CD4-positive, alpha-beta T cell treated with Interleukin-6 for 4 hours (primary cell): ENCODE results near the gene CTIF.

Experiments used
- DNase-seq: peaks from one replicate; pipeline ENCODE4 v3.0.0-alpha.2; 2020; ENCODE audit warnings: mixed read lengths

The CTIF gene

DNA sequence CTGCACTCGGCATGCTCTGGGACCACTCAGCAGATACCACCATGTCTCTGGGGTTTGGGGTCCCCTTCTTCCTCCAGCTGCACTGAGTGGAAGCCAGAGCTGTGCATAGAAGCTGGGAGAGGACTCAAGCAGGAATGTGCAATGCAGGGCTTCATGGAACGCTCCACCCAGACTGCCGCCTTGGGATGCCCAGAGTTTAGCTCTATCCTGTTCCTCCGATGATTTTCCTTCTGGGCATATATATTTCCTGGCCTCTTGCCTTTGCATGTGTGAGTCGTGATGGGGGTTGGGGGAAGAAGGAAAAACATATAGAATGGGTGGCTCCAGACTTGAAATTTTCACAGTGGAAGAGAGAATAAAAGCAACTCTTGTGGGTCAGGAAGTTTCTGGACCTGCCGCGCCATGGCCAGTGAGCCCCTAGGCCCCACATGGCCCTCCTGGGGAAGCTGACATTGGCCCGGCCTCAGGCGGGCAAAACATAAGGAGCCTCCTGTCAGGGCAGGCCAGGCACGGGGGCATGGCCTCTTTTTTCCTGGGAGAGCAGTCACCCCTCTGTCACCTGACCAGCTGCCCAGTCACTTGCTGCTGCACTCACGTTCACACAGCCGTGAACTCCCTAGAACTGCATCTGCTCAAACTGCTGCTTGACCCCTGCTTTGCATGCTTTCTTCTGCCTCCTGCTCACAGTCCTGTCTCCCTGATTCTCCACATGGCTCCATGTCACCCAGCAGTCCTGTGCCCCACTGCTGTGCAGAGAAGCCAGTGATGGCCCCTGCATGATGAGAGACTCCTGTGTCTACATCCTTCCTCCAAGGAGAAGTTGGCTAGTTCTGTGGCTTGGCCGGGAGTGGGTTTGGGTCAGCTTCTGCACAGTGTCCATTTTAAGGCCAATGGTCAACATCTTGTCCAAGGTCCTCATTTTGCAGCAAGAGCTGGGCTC lies 197.8 kb downstream of the CTIF start:
- no peak for DNase-seq

DNA sequence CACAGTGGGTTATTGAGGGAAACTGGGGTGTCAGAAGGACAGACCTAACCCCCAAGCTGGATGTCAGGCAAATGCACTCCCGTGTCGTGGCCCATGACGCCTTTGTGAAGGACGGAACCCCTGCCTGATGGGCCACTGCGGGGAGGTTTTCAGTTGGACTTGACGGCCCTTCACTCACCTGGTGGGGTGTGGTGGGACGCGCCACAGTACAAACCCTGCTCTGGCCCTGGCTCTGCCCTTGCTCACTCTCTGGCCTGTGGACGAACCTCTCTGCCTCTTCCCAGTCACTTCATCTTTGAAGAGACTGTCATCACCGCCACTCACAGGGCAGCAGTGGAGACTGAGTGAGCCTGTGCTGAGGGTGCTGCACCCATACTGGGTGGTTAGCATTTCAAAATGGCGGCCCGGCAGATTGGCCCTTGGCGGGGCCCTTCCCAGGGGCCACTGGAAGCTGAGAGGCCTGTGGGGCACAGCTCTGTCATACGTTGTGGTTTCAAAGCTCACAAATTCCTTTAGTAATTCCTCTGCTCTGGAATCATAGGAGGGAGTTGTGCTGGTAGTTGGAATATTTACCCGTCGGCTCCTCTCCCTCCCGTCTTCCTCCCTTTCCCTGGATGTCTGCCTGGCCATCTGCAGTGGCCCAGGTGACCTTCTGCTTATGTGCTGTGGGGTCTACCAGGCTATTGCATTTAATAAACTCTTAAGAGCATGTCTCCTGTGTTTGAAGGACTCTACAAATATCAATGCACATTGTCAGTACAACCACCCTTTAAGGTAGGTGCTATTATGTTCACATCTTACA lies 200.6 kb downstream of the CTIF start:
- DNase-seq: no peak

DNA sequence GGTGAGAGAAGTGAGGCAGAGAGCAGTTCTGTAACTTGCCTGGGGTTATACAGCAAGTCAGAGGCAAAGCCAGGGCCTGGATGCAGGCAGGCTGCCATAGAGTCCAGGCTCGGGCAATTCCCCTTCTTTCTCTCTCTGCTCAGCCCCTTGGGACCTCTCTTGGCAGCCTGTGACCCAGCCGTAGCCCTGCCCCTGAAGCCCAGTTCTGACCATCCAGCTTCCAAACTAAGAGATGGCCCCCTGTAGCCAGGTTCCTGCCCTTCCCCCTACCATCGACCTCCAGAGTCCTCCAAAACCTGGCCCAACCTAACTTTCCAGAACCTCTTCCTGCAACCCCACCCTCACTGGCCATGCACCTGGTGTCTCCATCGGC lies 201.2 kb downstream of the CTIF start:
- DNase-seq: no peak

DNA sequence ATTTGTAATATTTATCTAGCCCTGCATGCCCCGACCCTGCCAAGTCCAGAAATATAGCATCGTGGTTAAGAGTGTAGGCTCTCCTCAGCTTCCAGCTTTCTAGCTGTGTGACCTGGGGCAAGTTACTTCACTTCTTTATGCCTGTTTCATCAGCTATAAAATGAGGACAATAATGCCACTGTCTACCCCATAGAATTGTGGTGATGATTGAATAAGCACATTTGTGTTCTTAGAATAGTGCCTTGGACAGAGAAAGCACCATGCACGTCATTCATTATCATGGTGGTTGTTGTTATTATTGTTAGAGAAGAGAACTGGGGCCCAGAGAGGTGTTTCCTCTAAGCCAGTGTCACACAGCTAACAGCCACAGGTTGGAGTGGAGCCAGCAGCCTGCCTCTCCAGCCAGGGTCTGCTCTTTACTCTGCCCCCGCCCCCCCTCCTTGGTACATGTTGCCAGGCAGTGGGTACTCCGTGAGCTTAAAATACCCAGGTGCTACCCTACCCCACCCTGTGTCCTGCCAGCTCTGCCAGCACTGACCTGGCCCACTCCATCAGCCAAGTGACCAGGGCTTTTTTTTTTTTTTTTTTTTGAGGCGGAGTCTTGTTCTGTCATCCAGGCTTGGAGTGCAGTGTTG lies 202.1 kb downstream of the CTIF start:
- DNase-seq: no peak

DNA sequence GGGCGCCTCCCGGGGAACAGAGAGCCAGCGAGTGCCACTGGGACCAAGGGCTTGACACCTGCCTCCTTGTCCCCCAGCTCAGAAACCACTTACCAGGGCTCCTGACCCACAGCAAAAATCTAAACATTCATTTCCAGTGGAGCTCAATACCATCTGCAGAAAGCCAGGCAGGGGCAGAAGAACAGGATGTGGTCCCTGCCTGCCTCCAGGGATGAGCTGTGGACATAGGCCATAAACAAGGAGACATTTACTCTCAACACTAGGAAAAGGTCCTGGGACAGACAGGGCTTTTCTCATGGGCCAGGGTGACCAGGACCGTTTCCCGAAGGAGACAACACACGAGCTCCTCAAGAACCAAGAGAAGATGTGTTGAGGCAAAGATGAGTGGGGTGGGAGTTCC lies 203.0 kb downstream of the CTIF start:
- DNase-seq: no peak

DNA sequence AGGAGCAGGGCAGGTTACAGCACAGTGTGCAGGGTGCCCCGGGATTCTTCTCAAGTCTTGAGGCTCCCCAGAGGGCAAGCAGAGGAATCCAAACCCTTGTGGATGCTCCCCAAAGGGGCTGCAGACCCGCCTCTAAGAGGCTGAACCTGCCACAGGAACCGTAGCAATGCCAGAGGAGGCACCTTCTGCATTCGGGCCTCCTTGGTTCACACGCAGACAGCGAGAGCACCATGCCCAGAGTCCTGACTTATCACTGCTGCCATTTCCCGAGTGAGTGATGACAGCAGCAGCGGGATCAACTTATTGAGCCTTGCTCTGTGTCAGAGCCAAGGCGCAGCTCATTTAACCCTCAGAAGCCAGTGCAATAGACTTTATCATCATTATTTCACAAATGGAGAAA lies 203.5 kb downstream of the CTIF start:
- no peak for DNase-seq

DNA sequence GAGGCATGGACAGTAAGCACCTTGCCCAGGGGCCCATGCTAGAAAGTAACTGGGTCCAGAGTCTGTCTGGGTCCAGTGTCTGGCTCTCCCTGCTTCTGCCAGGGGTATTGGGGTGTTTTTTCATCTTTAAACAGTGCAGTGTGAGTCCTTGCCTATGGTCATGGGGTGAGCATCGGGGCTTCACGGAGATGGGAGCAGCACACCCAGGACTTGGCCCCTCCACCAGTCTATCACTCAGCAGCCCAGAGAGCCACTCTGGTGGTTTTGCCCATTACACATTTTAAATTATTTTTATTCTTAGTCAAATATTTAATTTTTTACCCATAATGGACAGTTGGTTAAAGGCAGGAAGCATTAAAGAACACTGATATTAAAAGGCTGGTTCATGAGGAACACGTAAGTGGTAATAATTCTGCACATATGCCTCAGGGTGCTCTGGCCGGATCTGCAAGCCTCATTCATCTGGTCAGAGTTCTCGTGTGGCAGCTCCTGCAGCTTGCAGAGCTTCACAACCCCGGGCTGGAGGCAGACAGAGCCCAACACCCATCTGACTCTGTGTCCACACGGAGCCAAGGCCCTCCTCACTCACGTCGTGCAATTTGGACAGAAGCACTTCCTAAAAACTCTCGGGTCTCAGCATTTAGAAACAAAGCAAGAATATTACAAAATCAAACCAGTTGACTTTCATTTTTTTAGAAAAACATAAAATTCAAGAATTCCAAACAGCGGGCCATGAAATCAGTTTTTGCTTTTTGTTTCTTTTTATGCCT lies 204.1 kb downstream of the CTIF start:
- no peak for DNase-seq

DNA sequence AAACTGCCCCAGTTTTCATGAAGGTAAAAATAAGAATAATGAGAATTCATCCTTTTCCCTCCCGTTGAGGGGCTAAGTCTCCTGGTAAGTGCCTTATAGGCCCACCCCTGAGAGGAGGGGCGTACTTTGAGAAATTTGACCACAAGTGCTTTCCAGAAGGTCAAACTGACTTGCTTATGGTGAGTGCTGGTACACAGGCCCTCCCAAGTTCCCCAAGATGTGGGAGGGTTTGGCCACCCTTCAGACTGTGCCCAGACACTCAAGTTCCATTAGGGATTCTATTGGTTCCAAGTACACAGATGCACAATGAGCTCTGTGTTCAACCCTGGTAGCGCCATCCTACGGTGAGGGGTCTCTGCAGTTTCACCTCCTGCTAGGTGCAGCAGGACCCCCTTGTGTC lies 205.1 kb downstream of the CTIF start:
- DNase-seq: no peak

DNA sequence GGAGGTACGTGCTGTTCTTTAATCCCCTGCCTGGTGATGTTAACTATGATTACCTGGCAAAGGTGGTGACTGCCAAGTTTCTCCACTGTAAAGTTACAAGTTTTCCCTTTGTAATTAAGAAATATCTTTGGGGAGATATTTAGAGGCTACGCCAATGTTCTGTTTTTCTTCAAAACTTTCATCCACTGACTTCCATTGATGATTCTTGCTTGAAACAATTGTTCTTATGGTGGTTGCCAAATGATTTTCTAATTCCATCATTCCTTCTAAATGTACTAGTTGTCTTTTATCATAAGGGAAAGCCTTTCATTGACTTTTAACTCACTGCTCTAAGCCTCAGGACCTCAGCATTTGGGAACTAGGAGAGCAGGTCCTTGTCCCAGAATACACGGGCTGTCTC lies 206.5 kb downstream of the CTIF start:
- no peak for DNase-seq

DNA sequence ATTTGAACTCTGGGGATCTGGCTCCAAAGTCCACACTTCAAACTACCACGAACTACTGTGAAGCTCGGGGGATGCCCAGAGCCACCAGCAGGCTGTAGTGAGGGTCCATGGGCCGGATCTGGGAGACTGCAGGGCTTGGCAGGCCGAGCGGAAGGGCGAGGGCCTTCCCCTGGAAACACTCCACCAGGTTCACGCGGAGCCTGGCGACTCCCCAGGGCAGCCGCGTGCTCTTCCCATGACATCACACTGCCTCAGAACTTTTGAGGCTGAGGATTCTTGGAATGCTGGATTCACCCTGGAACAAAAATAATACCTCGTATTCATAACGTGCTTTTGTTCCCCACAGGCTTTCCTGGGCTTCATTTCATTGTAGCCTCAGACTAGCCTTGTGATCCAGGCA lies 210.9 kb downstream of the CTIF start:
- no peak for DNase-seq

DNA sequence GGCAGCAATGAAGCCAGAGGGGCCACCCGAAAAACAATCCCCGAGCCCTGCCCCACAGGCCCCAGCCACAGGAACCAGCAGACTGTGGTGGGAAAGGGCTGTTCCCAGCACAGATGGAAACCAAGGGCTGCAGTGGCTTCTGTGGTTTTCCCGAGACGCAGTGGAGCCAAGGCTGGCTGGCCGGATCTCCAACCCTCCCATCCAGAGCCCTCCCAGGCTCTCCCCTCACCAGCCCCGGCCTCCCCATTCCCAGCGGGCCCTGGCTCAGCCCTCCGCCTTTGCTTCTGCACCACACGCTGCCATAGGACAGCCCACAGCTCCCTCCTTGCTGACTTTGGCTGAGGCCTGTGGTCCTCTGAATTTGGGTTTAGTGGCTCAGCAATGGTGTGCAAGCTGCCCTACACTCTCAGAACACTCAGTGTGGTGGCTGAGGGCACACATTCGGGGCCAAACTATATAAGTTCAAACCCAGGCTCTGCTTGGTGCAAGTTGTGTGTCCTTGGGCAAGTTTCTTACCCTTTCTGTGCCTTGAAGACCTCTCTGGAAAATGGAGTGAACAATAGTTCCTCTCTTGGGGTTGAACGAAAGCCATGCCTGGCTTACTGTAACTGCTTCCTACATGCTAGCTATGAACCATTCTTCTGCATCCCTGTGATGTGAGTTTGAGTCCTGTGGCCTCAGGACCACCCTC lies 211.8 kb downstream of the CTIF start:
- no peak for DNase-seq

DNA sequence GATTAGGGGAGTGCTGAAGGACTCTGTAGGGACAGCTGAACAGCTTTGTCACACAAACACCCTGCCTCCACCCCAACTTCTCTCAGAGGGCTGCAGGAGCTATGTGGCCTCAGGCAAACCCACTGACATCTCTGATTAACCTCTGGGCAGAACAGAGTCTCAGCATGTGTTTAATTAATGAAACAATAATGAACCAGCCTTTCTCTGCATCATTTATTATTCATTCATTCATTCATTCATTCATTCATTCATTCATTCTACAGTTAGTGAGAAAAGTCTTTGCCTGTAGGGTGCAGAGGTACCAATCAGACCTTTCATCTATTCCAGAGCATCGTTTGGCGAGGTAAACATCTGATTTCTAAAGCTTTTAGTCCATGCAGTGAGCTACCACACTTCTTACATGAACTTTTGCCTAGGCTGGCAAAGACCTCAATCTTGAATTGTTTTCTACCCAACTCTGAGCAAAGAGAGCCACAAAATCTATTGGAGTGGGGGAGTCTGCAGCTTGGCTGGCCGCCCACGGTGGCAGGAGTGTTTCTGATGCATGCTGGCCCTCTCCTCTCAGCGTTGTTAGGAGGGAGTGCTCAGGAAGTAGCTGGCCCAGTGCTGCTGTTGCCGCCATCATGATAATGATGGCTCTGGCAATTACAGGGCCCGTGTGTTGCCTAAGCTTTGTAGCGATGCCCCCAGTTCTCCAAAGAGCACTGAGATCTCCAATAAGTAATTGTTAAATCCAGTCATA lies 213.1 kb downstream of the CTIF start:
- DNase-seq: no peak

DNA sequence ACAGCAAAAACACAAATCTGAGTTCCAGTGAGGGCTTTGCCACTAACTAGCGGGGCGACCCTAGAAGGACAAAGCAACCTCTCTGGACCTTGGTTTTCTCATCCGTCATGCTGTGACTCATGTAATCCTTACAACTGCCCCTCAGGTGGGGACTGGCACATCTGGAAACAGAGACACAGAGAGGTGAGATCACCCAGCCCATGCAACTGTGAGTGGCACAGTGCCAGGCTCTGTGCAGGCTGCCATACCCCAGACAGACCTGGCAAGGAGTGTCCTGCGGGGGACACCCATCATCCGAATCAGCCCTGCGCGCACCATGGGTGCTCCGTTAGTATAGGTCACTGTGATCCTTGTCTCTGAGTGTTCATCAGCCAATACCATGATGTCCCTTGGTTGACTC lies 213.6 kb downstream of the CTIF start:
- DNase-seq: no peak

DNA sequence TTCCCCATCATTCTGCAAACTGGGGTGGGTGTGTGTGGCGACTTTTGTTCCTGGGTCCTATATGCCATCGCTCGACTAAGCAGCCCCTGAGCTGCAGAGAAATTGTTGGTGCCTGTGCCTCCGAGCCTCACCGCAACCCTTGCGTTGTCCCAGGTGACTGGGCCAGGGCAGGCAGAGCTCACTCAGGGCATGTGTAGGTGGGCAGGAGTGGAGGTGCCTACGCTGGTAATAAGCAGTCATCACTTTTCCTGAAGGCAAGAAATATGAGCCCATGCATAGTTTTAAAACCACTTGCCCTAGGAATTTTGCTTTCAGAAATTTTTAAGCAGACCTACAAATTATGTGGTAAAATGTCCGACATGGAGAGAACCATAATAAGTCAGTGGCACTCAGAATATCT lies 214.1 kb downstream of the CTIF start:
- DNase-seq: no peak

DNA sequence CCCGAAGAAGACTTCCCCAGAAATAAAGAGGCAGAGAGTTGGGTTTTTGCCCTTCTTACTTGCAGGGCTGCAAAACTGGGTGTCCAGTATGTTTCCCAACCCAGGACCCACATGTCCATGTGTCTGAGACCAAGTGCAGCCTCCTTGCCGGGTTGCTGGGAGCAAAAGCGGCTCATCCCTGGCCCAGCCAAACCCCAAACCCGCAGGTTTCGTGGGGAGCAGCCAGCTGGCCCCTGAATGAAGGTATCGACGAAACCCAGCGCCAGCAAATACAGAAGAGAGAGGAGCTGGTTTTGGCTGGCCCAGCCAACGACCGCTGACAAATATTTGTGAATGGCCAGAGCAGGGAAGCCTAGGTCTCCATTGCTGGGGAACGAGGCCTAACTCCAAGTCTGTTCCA lies 214.9 kb downstream of the CTIF start:
- DNase-seq: no peak

DNA sequence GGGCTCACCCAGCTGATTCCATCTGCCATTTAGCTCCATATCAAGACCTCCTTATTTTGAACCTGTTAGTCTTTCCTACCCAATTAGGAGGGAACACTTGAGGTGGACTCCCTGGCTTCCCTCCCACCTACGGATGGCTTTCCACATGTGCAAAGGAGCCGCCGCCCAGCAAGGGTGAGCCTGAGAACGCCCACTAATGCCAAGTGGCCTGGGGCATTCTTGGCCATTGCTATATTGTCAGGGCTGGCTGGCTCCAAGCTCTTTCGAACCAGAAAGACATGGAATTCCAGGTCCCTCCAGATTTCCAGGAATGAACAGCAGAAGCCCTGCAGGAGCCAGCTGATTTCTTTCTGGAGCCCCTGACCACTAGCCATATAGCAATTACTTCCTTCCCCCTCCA lies 215.7 kb downstream of the CTIF start:
- no peak for DNase-seq

DNA sequence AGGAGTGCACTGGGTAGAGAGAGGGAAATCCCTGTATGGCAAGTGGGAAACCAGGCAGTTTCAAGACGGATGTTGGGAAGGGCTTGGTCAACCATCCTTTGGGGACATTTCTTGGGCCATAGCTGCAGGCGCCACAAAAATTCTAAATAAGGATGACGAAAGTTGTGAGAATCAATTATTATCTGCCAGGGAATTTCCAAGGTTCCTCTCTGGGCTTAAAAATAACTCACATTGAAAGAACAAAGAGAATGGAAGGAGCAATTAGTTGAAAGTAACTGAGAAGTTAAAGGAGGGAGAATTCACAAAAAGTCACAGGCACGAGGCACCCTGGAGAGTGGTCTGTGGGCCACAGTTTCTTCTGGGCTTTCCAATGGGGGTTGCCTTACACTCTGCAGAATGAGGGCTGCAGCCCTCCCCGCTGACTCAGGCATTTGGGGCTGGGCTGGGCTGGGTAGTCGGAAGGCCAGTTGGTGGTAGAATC lies 216.2 kb downstream of the CTIF start:
- no peak for DNase-seq

DNA sequence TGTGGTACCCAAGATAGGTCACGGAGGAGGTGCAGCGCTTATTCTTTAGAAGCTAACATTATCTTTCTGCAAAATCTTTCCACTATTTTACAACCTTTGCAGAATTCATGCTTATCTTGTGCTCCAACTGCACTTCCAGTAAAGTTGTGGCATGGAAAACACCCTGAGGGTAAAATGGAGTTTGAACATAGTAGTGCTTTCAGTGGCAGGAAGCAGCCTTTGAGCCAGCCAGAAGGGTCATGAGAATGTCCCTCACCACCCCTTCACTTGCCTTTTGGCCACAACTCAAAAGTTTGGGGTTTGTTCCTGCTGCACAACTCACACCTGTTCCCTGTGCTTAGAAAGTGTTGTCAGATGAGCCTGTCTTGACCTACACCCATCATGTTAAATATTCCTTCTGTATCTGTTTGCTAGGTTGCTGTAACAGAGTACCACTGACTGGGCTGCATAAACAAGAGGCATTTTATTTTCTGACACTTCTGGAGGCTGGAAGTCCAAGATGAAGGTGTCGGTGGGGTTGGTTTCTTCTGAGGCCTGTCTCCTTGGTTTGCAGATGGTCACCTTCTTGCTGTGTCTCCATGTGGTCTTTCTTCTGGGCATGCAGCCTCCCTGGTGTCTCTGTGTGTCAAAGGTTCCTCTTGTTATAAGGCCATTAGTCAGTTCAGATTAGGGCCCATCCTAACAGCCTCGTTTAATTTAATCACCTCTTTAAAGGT lies 217.8 kb downstream of the CTIF start:
- DNase-seq: no peak

DNA sequence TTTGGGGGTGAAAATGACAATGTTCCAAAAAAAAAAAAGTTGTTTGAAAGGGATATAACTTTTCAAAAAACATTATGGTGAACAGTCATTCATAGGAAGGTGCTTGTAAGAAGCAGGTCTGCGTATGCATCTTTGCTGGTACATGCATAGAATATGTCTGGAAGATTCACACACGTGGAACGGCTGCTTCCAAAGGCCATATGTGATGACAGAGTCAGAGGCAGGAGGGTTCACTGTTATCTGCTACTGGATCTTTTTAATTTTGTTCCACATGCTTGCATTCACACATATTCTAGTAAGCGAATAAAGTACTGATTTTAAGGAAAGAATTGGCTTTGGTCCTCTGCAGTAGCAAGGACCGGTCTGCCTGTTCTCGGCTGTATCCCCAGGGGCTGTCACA lies 218.5 kb downstream of the CTIF start:
- no peak for DNase-seq

DNA sequence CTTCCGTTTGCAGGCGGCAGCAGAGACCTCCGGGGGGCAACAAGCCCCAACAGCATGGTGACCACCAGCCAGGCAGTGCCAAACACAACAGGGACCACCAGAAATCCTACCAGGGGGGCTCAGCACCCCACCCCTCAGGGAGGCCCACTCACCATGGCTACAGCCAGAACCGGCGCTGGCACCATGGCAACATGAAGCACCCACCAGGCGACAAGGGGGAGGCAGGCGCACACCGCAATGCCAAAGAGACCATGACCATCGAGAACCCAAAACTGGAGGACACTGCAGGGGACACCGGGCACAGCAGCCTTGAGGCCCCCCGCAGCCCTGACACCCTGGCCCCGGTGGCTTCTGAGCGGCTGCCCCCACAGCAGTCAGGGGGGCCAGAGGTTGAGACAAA lies 219.1 kb downstream of the CTIF start:
- DNase-seq: no peak

DNA sequence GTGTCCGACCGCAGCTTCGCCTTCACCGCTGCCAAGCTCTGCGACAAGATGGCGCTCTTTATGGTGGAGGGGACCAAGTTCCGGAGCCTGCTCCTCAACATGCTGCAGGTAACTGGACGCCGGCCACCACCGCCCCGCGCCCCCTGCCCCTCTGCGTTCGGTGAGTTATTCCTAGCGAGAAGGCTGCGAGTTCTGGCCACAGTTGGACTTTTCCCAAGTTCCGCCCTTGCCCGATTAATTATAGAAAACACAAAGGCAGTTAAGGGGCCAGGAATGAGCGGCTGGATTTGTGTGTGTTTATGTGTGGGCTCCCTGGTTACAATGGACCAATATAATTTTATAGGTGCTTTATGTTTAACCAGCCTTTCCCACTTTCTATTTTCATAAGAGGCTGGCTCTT lies 222.8 kb downstream of the CTIF start:
- no peak for DNase-seq
